HL-60 (cell line): ENCODE data around the gene NTN4.
"Not testable (repeated sequence)": the region's sequence is repeated elsewhere in the genome, so short reads cannot be mapped to it uniquely, and the experiment has no call there.

ENCODE experiments used
- DNase-seq, 2 experiments: peaks; one replicate each; pipeline ENCODE4 v3.0.0-alpha.2; 2010 to 2020; ENCODE audit warnings: low read depth in 1 of 2, low spot score in 1 of 2
- H3K27ac ChIP-seq: fragments of 250-450 bp; sonication (Bioruptor Pico); replicated peaks from 2 replicates; pipeline ENCODE4 v1.5.1; 2020; ENCODE audit warnings: mild to moderate bottlenecking, moderate library complexity
- H3K27me3 ChIP-seq: fragments of 250-450 bp; sonication (Bioruptor Pico); 2 replicates; pipeline ENCODE4 v1.5.1; 2021; ENCODE audit warnings: mild to moderate bottlenecking, moderate library complexity; ENCODE audit not compliant: insufficient read depth, poor library complexity, severe bottlenecking
- H3K4me3 ChIP-seq: replicated peaks from 2 replicates; pipeline ENCODE4 v1.5.1; 2011; ENCODE audit warnings: mild to moderate bottlenecking, control low read depth, low read length; ENCODE audit not compliant: insufficient read depth
- GABPA ChIP-seq: IDR thresholded peaks from 2 replicates; pipeline ENCODE4 v1.6.1; 2012; ENCODE audit warnings: low read depth
- POLR2AphosphoS5 ChIP-seq: IDR thresholded peaks from 2 replicates; pipeline ENCODE4 v1.6.1; 2012; ENCODE audit warnings: low read depth
- SPI1 ChIP-seq: IDR thresholded peaks from 2 replicates; pipeline ENCODE4 v1.6.1; 2012; ENCODE audit warnings: low read depth, mild to moderate bottlenecking, borderline replicate concordance
- TF ChIP-seq, protein P1 (sequence below): IDR thresholded peaks from one replicate; pipeline ENCODE4 v1.5.1; 2011; ENCODE audit warnings: low read length, control low read depth, inconsistent platforms; ENCODE audit not compliant: insufficient read depth
- TF ChIP-seq, protein P2 (sequence below): IDR thresholded peaks from 2 replicates; pipeline ENCODE4 v1.6.1; 2012; ENCODE audit warnings: low read depth; ENCODE audit not compliant: insufficient replicate concordance

The NTN4 gene

DNA sequence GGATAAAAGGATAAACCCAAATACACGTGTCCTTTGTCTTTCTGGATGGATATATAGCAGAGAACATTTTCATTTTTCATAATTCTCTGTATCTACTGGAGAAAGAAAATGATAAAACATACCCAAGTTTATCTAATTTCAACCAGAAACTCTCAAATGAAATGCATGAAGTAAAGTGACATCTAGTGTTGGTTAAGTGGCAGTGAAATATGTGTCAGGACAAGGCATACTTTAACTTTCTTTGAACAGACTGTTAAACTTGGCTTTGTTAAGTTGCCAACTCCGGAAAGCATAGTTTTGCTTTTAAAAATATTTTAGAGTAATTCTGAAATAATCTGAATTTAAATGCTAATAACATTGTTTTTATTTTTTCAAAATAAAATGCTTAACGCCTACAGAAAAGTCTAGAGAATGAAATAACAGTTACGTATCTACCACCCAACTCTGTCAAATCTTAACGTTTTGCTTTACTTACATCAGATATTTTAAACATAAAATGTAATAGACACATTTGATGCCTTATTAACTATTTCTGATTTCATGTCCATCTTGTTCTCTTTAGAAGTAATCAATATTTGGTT lies 25.2 kb upstream of the NTN4 start:
- no peak for DNase-seq
- Histone ChIP-seq H3K27ac (no peak overlapping the region), H3K4me3 (no peak overlapping the region), H3K27me3 (peaks cover 5% of the 10 kb centered on the region)
- TF ChIP-seq, protein P1, sequence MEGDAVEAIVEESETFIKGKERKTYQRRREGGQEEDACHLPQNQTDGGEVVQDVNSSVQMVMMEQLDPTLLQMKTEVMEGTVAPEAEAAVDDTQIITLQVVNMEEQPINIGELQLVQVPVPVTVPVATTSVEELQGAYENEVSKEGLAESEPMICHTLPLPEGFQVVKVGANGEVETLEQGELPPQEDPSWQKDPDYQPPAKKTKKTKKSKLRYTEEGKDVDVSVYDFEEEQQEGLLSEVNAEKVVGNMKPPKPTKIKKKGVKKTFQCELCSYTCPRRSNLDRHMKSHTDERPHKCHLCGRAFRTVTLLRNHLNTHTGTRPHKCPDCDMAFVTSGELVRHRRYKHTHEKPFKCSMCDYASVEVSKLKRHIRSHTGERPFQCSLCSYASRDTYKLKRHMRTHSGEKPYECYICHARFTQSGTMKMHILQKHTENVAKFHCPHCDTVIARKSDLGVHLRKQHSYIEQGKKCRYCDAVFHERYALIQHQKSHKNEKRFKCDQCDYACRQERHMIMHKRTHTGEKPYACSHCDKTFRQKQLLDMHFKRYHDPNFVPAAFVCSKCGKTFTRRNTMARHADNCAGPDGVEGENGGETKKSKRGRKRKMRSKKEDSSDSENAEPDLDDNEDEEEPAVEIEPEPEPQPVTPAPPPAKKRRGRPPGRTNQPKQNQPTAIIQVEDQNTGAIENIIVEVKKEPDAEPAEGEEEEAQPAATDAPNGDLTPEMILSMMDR, result peak; percentile 49
- TF ChIP-seq POLR2AphosphoS5, result no peak

DNA sequence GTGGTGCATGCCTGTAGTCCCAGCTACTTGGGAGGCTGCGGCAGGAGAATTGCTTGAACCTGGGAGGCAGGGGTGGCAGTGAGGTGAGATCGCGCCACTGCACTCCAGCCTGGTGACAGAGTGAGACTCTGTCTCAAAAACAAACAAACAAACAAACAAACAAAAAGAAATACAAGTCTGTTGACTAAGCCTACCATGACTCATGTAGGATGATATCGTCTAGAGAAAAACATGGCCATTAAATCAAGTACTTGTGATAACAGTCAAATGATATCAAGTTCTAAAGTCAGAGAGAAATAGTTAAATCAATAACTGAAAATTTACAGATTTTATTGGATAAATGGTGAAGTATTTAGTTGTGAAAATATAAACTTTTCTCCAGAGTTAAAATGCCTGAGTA lies 21.6 kb upstream of the NTN4 start:
- H3K27me3 ChIP-seq, H3K27ac ChIP-seq, DNase-seq, H3K4me3 ChIP-seq: not testable (repeated sequence)

DNA sequence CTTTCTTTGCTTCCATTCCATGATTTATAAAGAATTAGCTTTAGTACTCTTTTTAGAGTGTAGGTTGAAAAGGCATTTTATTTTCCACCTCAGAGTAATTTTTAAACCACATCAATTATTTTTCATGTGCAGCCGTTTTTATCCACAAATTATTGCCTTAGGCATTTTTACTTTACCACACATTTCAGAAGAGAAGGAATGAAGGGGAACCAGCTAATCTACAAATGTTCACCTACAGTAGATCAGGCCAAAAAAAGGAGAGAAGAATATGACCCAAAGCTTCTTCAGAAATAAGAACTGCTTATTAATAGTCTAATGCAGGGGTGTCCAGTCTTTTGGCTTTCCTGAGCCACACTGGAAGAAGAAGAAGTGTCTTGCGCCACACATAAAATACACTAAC lies 19.8 kb upstream of the NTN4 start:
- H3K27me3 ChIP-seq, result peaks cover 8% of the 10 kb centered on the region
- H3K27ac ChIP-seq, result no peak overlapping the region
- TF ChIP-seq GABPA (no peak), POLR2AphosphoS5 (no peak), SPI1 (no peak)
- TF ChIP-seq, protein P1, result no peak
- TF ChIP-seq, protein P2, sequence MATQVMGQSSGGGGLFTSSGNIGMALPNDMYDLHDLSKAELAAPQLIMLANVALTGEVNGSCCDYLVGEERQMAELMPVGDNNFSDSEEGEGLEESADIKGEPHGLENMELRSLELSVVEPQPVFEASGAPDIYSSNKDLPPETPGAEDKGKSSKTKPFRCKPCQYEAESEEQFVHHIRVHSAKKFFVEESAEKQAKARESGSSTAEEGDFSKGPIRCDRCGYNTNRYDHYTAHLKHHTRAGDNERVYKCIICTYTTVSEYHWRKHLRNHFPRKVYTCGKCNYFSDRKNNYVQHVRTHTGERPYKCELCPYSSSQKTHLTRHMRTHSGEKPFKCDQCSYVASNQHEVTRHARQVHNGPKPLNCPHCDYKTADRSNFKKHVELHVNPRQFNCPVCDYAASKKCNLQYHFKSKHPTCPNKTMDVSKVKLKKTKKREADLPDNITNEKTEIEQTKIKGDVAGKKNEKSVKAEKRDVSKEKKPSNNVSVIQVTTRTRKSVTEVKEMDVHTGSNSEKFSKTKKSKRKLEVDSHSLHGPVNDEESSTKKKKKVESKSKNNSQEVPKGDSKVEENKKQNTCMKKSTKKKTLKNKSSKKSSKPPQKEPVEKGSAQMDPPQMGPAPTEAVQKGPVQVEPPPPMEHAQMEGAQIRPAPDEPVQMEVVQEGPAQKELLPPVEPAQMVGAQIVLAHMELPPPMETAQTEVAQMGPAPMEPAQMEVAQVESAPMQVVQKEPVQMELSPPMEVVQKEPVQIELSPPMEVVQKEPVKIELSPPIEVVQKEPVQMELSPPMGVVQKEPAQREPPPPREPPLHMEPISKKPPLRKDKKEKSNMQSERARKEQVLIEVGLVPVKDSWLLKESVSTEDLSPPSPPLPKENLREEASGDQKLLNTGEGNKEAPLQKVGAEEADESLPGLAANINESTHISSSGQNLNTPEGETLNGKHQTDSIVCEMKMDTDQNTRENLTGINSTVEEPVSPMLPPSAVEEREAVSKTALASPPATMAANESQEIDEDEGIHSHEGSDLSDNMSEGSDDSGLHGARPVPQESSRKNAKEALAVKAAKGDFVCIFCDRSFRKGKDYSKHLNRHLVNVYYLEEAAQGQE, result no peak
- DNase-seq, result no peak
- H3K4me3 ChIP-seq, result no peak overlapping the region

DNA sequence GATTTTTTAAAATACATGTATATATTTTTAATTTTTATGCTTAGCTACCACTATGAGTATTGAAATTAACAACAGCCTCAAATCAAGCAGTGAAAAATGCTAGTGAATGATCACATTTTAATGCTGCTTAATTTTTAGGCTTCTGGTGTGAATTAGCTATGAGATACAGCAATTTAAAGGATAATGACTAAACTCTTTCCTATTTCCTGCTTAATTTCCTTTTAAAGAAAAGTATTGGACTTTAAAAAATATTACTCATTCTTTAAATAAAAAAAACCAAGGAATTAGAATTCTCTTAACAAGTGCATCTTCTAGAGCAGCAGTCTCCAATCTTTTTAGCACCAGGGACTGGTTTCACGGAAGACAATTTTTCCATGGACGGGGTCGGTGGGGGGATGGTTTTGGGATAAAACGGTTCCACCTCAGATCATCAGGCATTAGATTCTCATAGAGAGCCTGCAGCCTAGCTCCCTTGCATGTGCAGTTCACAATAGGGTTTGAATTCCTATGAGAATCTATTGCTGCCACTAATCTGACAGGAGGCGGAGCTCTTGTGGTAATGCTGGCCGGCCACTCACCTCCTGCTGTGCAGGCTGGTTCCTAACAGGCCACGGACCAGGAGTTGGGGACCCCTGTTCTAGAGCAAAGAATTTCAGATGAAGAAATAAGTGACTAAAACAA lies 18.6 kb upstream of the NTN4 start:
- TF ChIP-seq GABPA (no peak), SPI1 (no peak), POLR2AphosphoS5 (no peak)
- TF ChIP-seq, protein P2, result no peak
- TF ChIP-seq, protein P1, result no peak
- Histone ChIP-seq H3K27ac (no peak overlapping the region), H3K27me3 (peaks cover 7% of the 10 kb centered on the region), H3K4me3 (no peak overlapping the region)
- DNase-seq, result no peak
